Measurements from ENCODE around the gene FFAR3. TPM values are rescaled to one million over a fixed set of nuclear protein-coding genes. Genes with fewer than 3 reads are reported as not detected.

Gene FFAR3
- total and polyA plus RNA-seq, 2 of the 8 experiments (the other 6 are each of a cell fraction or from before 2014, with no cell fraction given) = not detected

DNA sequence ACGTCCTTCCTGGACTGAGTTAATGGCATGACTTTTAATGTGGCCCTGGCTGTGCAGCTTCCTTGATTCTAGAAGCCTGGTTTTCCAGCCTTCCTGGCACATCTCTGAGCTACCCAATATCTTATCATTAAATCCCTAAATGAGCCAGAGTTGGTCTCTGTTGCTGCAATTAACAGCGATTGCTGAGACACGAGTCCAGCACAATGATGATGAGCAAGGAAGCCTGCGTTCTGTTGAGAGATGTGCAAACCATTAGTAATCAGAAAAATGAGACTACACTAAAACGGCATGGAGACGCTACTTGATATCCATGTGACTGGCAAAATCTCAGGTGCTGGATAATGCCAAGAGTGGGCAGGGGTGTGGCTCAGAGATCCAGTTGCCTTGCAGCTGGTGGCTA, 38.8 kb downstream of the FFAR3 start:
- Histone ChIP-seq H2BK12ac (ENCODE audit: low read depth, low read length) (no peak overlapping the region), H2BK15ac (ENCODE audit: low read length) (no peak overlapping the region), H2AFZ (ENCODE audit: low read length) (no peak overlapping the region), H3K9ac (replicated peaks in 1 of 4; ENCODE audit: extremely low read depth in 1 of 4, low read depth in 3 of 4, low read length in 3 of 4) (no peak overlapping the region), H2BK120ac (replicated peaks; ENCODE audit: low read depth, low read length) (no peak overlapping the region), H4K20me1 (replicated peaks in 1 of 2; ENCODE audit: control insufficient read depth in 1 of 2, insufficient read depth in 2 of 2, low read length in 2 of 2) (no peaks in the 10 kb centered on the region), H3K27ac (ENCODE audit: low read depth, low read length) (no peak overlapping the region), H3K23ac (ENCODE audit: insufficient read length) (no peak overlapping the region), H3K36me3 (ENCODE audit: control insufficient read depth in 2 of 4, insufficient read depth in 4 of 4, low read length in 3 of 4) (no peaks in the 10 kb centered on the region; a peak in 1 of 8 replicates), H4K5ac (ENCODE audit: insufficient read length, low read depth, low read length) (no peak overlapping the region), H4K8ac (ENCODE audit: extremely low read depth, insufficient read depth, low read length) (no peak overlapping the region), H2BK5ac (ENCODE audit: low read depth, low read length) (no peak overlapping the region), H3K79me2 (ENCODE audit: control insufficient read depth in 1 of 2, insufficient read depth in 2 of 2, low read length in 2 of 2) (no peaks in the 10 kb centered on the region), H2AK5ac (ENCODE audit: low read depth, low read length) (no peak overlapping the region), H3K4ac (replicated peaks; ENCODE audit: insufficient read length, low read depth, low read length) (no peak overlapping the region), H3K56ac (replicated peaks; ENCODE audit: insufficient read length, low read depth, low read length) (no peak overlapping the region), H3K4me2 (ENCODE audit: insufficient read depth in 1 of 2, low read depth in 2 of 2, low read length in 2 of 2) (no peak overlapping the region), H3K9me3 (ENCODE audit: insufficient read depth in 2 of 2, low read depth in 1 of 2, low read length in 1 of 2) (no peaks in the 10 kb centered on the region), H3K18ac (ENCODE audit: extremely low read depth, low read length) (no peak overlapping the region), H3K23me2 (ENCODE audit: low read depth, low read length) (peaks cover 7% of the 10 kb centered on the region; the same call in 1 of the 2 replicates), H3K4me3 (ENCODE audit: extremely low read depth in 1 of 4, insufficient read depth in 2 of 4, low read depth in 3 of 4, low read length in 4 of 4) (no peak overlapping the region), H3K27me3 (replicated peaks in 1 of 4; ENCODE audit: control insufficient read depth in 3 of 4, extremely low read depth in 1 of 4, insufficient read depth in 3 of 4, low read length in 3 of 4) (0 out of 7 replicates have a peak, but pooled peaks cover 0 to 2% (median 0%) of the 10 kb centered on the region in 4 experiments), H3K14ac (ENCODE audit: insufficient read length) (no peak overlapping the region), H4K91ac (replicated peaks; ENCODE audit: insufficient read length, low read length) (no peak overlapping the region), H3K79me1 (ENCODE audit: low read depth, low read length) (no peaks in the 10 kb centered on the region), H2BK20ac (ENCODE audit: low read length) (no peak overlapping the region), H3K4me1 (replicated peaks in 1 of 4; ENCODE audit: control insufficient read depth in 3 of 4, insufficient read depth in 4 of 4, low read length in 3 of 4) (no peaks in the 10 kb centered on the region)
- 81% methylated on average over 6 of the region's 6 CpGs; no CpG with 5 or more reads in 1 of the 2 experiments for WGBS, 2 experiments (ENCODE audit: extremely low coverage in 1 of 2, insufficient coverage in 1 of 2, insufficient read length in 1 of 2, insufficient replicate concordance in 2 of 2, low coverage in 1 of 2, low lambda C conversion rate in 2 of 2, missing lambda C conversion rate in 1 of 2)
- POLR2A ChIA-PET (ENCODE audit: partially characterized antibody) = no interaction called here
- CTCF ChIA-PET (ENCODE audit: partially characterized antibody) = interaction anchor here (1.2 to 1.7 kb wide), 3 partner anchors 24 to 71 kb away, joined by 3 to 4 read pairs (median 3); no protein-coding TSS in a partner anchor
- FAIRE-seq (no peak), DNase-seq (ENCODE audit: low read depth in 1 of 2, low spot score in 2 of 2) (no peak)
- no peak for TF ChIP-seq ZNF274 (IDR thresholded peaks at IDR 0.05; ENCODE audit: borderline replicate concordance, extremely low read depth, low read length)
- no peak for TF ChIP-seq ASH2L (IDR thresholded peaks at IDR 0.05; ENCODE audit: low read length)
- TF ChIP-seq EP300 (IDR thresholded peaks at IDR 0.05; ENCODE audit: borderline replicate concordance in 1 of 2, low read depth in 2 of 2, low read length in 2 of 2) = no peak
- TF ChIP-seq PHF8 (conservative IDR thresholded peaks at IDR 0.05; ENCODE audit: low read depth, low read length) = no peak
- TF ChIP-seq, protein P1, sequence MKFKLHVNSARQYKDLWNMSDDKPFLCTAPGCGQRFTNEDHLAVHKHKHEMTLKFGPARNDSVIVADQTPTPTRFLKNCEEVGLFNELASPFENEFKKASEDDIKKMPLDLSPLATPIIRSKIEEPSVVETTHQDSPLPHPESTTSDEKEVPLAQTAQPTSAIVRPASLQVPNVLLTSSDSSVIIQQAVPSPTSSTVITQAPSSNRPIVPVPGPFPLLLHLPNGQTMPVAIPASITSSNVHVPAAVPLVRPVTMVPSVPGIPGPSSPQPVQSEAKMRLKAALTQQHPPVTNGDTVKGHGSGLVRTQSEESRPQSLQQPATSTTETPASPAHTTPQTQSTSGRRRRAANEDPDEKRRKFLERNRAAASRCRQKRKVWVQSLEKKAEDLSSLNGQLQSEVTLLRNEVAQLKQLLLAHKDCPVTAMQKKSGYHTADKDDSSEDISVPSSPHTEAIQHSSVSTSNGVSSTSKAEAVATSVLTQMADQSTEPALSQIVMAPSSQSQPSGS (IDR thresholded peaks at IDR 0.05; ENCODE audit: low read length) = no peak
- no peak for TF ChIP-seq SUZ12 (IDR thresholded peaks at IDR 0.05; ENCODE audit: low read length)
- no peak for TF ChIP-seq SIRT6 (IDR thresholded peaks at IDR 0.05; ENCODE audit: low read length)
- no peak for TF ChIP-seq CBX8 (IDR thresholded peaks at IDR 0.05; ENCODE audit: borderline replicate concordance, low read depth, low read length)
- no peak for TF ChIP-seq TCF12 (IDR thresholded peaks at IDR 0.05; ENCODE audit: low read depth, low read length)

Data from H1 (cell line).